GM08714 (cell line): ENCODE measurements around the gene GRHL1.
"Not testable (repeated sequence)": the region's sequence is repeated elsewhere in the genome, so short reads cannot be mapped to it uniquely, and the experiment has no call there.

ENCODE experiments used
- H3K4me3 ChIP-seq: fragments of 200-500 bp; sonication (Bioruptor generic); 2 replicates; pipeline ENCODE4 v1.5.1; 2014; ENCODE audit warnings: mild to moderate bottlenecking, low read length, inconsistent platforms
- ZNF274 ChIP-seq: IDR thresholded peaks from 2 replicates; pipeline ENCODE4 v1.6.1; 2012; ENCODE audit warnings: mild to moderate bottlenecking, low read depth, low read length

The GRHL1 gene

GRCh38 chr2:10019174-10019573 lies 67.7 kb downstream of the GRHL1 start:
- TF ChIP-seq ZNF274, result no peak

GRCh38 chr2:10019602-10020400 lies 68.3 kb downstream of the GRHL1 start:
- no peak overlapping the region for H3K4me3 ChIP-seq
- TF ChIP-seq ZNF274, result no peak

More at GRCh38 chr2:10019174-10019573, 67.7 kb downstream of the GRHL1 start:
- H3K4me3 ChIP-seq, result no peak overlapping the region

- no peak for TF ChIP-seq ZNF274
- H3K4me3 ChIP-seq, result no peak overlapping the region
These were observed 70.5 kb downstream of the GRHL1 start for GRCh38 chr2:10022041-10022421.

GRCh38 chr2:10022445-10022844 lies 71.0 kb downstream of the GRHL1 start:
- no peak for TF ChIP-seq ZNF274
- no peak overlapping the region for H3K4me3 ChIP-seq

- no peak overlapping the region for H3K4me3 ChIP-seq
- TF ChIP-seq ZNF274, result no peak
These were observed 71.6 kb downstream of the GRHL1 start for GRCh38 chr2:10022966-10023662.

GRCh38 chr2:10026940-10027569 lies 75.6 kb downstream of the GRHL1 start:
- no peak overlapping the region for H3K4me3 ChIP-seq
- no peak for TF ChIP-seq ZNF274

- no peak for TF ChIP-seq ZNF274
- H3K4me3 ChIP-seq, result no peak overlapping the region
These were observed 76.3 kb downstream of the GRHL1 start for GRCh38 chr2:10027660-10028330.

- no peak for TF ChIP-seq ZNF274
- H3K4me3 ChIP-seq, result no peak overlapping the region
These were observed 77.0 kb downstream of the GRHL1 start for GRCh38 chr2:10028407-10028987.

- no peak for TF ChIP-seq ZNF274
- no peak overlapping the region for H3K4me3 ChIP-seq
These were observed 77.7 kb downstream of the GRHL1 start for GRCh38 chr2:10028988-10029874.

GRCh38 chr2:10029875-10030223 lies 78.4 kb downstream of the GRHL1 start:
- TF ChIP-seq ZNF274, result no peak

GRCh38 chr2:10030311-10030736 lies 78.8 kb downstream of the GRHL1 start:
- no peak for TF ChIP-seq ZNF274
- no peak overlapping the region for H3K4me3 ChIP-seq

More at GRCh38 chr2:10029875-10030223, 78.4 kb downstream of the GRHL1 start:
- no peak overlapping the region for H3K4me3 ChIP-seq

GRCh38 chr2:10030798-10031197 lies 79.3 kb downstream of the GRHL1 start:
- H3K4me3 ChIP-seq, result not testable (repeated sequence)

GRCh38 chr2:10031886-10032745 lies 80.6 kb downstream of the GRHL1 start:
- H3K4me3 ChIP-seq, result no peak overlapping the region
- TF ChIP-seq ZNF274, result no peak
